ENCODE measurements around the gene NRGN.

NRGN gene

GRCh38 chr11:124754309-124754708, 14.6 kb downstream of the NRGN start:
- in situ Hi-C loops (cut with HindIII; ENCODE audit: low sequenced_read_pairs) = no loop called here
- no peak overlapping the region for H3K4me3 ChIP-seq (ENCODE audit: low read depth, low read length)
- no peak for TF ChIP-seq CTCF (IDR thresholded peaks at IDR 0.05; ENCODE audit: low read depth, low read length, missing control alignments)
- no peak for DNase-seq (ENCODE audit: low read depth)

GRCh38 chr11:124754710-124755109, 15.0 kb downstream of the NRGN start:
- no peak overlapping the region for H3K4me3 ChIP-seq (ENCODE audit: low read depth, low read length)
- DNase-seq (ENCODE audit: low read depth) = no peak
- in situ Hi-C loops (cut with HindIII; ENCODE audit: low sequenced_read_pairs) = no loop called here
- TF ChIP-seq CTCF (IDR thresholded peaks at IDR 0.05; ENCODE audit: low read depth, low read length, missing control alignments) = no peak

GRCh38 chr11:124756033-124756752, 16.5 kb downstream of the NRGN start:
- no peak overlapping the region for H3K4me3 ChIP-seq (ENCODE audit: low read depth, low read length)
- in situ Hi-C loops (cut with HindIII; ENCODE audit: low sequenced_read_pairs) = no loop called here
- DNase-seq (ENCODE audit: low read depth) = no peak
- no peak for TF ChIP-seq CTCF (IDR thresholded peaks at IDR 0.05; ENCODE audit: low read depth, low read length, missing control alignments)

GRCh38 chr11:124756753-124757227, 17.0 kb downstream of the NRGN start:
- TF ChIP-seq CTCF (IDR thresholded peaks at IDR 0.05; ENCODE audit: low read depth, low read length, missing control alignments) = no peak
- in situ Hi-C loops (cut with HindIII; ENCODE audit: low sequenced_read_pairs) = no loop called here
- H3K4me3 ChIP-seq (ENCODE audit: low read depth, low read length) = no peak overlapping the region
- no peak for DNase-seq (ENCODE audit: low read depth)

GRCh38 chr11:124757320-124757719, 17.6 kb downstream of the NRGN start:
- DNase-seq (ENCODE audit: low read depth) = no peak
- in situ Hi-C loops (cut with HindIII; ENCODE audit: low sequenced_read_pairs) = no loop called here
- TF ChIP-seq CTCF (IDR thresholded peaks at IDR 0.05; ENCODE audit: low read depth, low read length, missing control alignments) = no peak
- H3K4me3 ChIP-seq (ENCODE audit: low read depth, low read length) = no peak overlapping the region

GRCh38 chr11:124758355-124759265, 18.9 kb downstream of the NRGN start:
- no peak for DNase-seq (ENCODE audit: low read depth)
- peak overlapping the region; percentile 32 for H3K4me3 ChIP-seq (ENCODE audit: low read depth, low read length)
- in situ Hi-C loops (cut with HindIII; ENCODE audit: low sequenced_read_pairs) = no loop called here
- TF ChIP-seq CTCF (IDR thresholded peaks at IDR 0.05; ENCODE audit: low read depth, low read length, missing control alignments) = peak; percentile 81
